Measurements from ENCODE around the gene BAIAP2. TPM values are rescaled to one million over a fixed set of nuclear protein-coding genes. Genes with fewer than 3 reads are reported as not detected.
"Not testable (repeated sequence)": the region's sequence is repeated elsewhere in the genome, so short reads cannot be mapped to it uniquely, and the experiment has no call there.

The BAIAP2 gene
- total RNA-seq, 2 donors from 2014 or later: 9.9 to 15.6 TPM

GRCh38 chr17:81012574-81013447 lies 22.1 kb upstream of the BAIAP2 start:
- H3K36me3 ChIP-seq: no peaks in the 10 kb centered on the region
- TF ChIP-seq CTCF (IDR thresholded peaks at IDR 0.05): no peak
- H3K9me3 ChIP-seq: peaks cover 9% of the 10 kb centered on the region
- no peak overlapping the region for H3K27ac ChIP-seq
- ATAC-seq (ENCODE audit: insufficient number of reproducible peaks, low FRiP score, low read depth) (no peak), DNase-seq (ENCODE audit: low spot score) (no peak)
- no peak overlapping the region for H3K4me3 ChIP-seq
- H3K4me1 ChIP-seq (ENCODE audit: control insufficient read depth in 1 of 2, low read depth in 2 of 2): peaks cover 0 to 9% of the 10 kb centered on the region in 2 donors
- no peaks in the 10 kb centered on the region for H3K27me3 ChIP-seq (replicated peaks; ENCODE audit: insufficient read depth)

- ATAC-seq (ENCODE audit: insufficient number of reproducible peaks, low FRiP score, low read depth): no peak
- H3K4me1 ChIP-seq (ENCODE audit: control insufficient read depth in 1 of 2, low read depth in 2 of 2): peaks cover 0 to 15% of the 10 kb centered on the region in 2 donors
- no peaks in the 10 kb centered on the region for H3K27me3 ChIP-seq (replicated peaks; ENCODE audit: insufficient read depth)
- no peak for DNase-seq (ENCODE audit: low spot score)
- H3K4me3 ChIP-seq: no peak overlapping the region
- no peaks in the 10 kb centered on the region for H3K36me3 ChIP-seq
- peaks cover 9% of the 10 kb centered on the region for H3K9me3 ChIP-seq
- H3K27ac ChIP-seq: no peak overlapping the region
- TF ChIP-seq CTCF (IDR thresholded peaks at IDR 0.05): no peak
These were observed 21.3 kb upstream of the BAIAP2 start for GRCh38 chr17:81013642-81014041.

DNA sequence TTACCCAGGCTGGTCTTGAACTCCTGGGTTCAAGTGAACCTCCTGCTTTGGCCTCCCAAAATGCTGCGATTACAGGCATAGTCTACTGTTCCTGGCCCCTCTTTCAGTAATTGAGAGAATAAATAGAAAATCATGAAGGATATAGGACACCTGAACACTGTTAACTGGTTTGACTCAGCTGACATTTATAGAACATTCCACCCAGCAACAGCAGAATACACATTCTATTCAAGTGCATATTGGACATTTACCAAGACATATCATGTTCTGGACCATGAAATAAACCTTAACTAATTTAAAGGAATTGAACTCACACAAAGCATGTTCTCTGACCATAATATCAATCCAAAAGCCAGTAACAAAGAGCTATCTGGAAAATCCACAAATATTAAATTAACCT lies 19.8 kb upstream of the BAIAP2 start:
- H3K27ac ChIP-seq: no peak overlapping the region
- no peak for TF ChIP-seq CTCF (IDR thresholded peaks at IDR 0.05)
- H3K4me3 ChIP-seq: no peak overlapping the region
- ATAC-seq (ENCODE audit: insufficient number of reproducible peaks, low FRiP score, low read depth) (no peak), DNase-seq (ENCODE audit: low spot score) (no peak)
- H3K9me3 ChIP-seq: peaks cover 9% of the 10 kb centered on the region
- H3K27me3 ChIP-seq (replicated peaks; ENCODE audit: insufficient read depth): no peaks in the 10 kb centered on the region
- H3K4me1 ChIP-seq (ENCODE audit: control insufficient read depth in 1 of 2, low read depth in 2 of 2): peaks cover 0 to 15% of the 10 kb centered on the region in 2 donors
- H3K36me3 ChIP-seq: no peaks in the 10 kb centered on the region

- no peaks in the 10 kb centered on the region for H3K27me3 ChIP-seq (replicated peaks; ENCODE audit: insufficient read depth)
- ATAC-seq (ENCODE audit: insufficient number of reproducible peaks, low FRiP score, low read depth): no peak
- no peaks in the 10 kb centered on the region for H3K9me3 ChIP-seq
- H3K4me1 ChIP-seq (ENCODE audit: control insufficient read depth in 1 of 2, low read depth in 2 of 2): peaks cover 0 to 27% of the 10 kb centered on the region in 2 donors
- TF ChIP-seq CTCF (IDR thresholded peaks at IDR 0.05): no peak
- DNase-seq (ENCODE audit: low spot score): no peak
- no peak overlapping the region for H3K4me3 ChIP-seq
- H3K36me3 ChIP-seq: no peaks in the 10 kb centered on the region
- no peak overlapping the region for H3K27ac ChIP-seq
These were observed 18.4 kb upstream of the BAIAP2 start for GRCh38 chr17:81016575-81016974.

- H3K9me3 ChIP-seq; ATAC-seq (ENCODE audit: insufficient number of reproducible peaks, low FRiP score, low read depth); DNase-seq (ENCODE audit: low spot score); H3K27ac ChIP-seq; H3K4me3 ChIP-seq; H3K27me3 ChIP-seq (replicated peaks; ENCODE audit: insufficient read depth); H3K36me3 ChIP-seq: not testable (repeated sequence)
- peaks cover 0 to 22% of the 10 kb centered on the region in 2 donors for H3K4me1 ChIP-seq (ENCODE audit: control insufficient read depth in 1 of 2, low read depth in 2 of 2)
These were observed 17.6 kb upstream of the BAIAP2 start for GRCh38 chr17:81017330-81017729.
